ENCODE results near the gene C5orf15.
"Not testable (repeated sequence)": the region's sequence is repeated elsewhere in the genome, so short reads cannot be mapped to it uniquely, and the experiment has no call there.

The C5orf15 gene

DNA sequence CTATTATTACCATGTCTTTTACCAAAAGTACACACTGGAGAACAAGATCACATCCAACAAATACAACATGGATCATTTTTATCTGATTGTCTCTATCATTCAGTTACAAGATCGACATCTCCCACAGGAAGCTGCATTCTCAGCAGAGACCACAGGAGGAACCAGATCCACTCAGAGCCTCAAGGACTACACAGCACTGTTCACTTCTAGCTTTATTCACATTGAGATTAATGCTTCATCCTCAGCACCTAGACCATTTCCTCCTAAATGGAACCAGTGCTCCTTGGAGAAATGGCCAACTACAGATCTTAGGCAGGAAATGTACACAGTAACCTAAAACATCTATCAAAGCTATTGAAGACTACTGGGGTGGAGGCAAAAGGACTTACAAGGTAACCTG is 13.3 kb upstream of the C5orf15 start:
- H3K9me3 Mint-ChIP-seq: no peaks in the 10 kb centered on the region
- H3K4me1 Mint-ChIP-seq (ENCODE audit: low read depth): peaks cover 21% of the 10 kb centered on the region
- intact Hi-C loops (cut with micrococcal nuclease): no loop called here
- H3K4me3 Mint-ChIP-seq: no peak overlapping the region
- no peak overlapping the region for H3K27ac Mint-ChIP-seq
- peaks cover 85% of the 10 kb centered on the region for H3K36me3 Mint-ChIP-seq (ENCODE audit: low read depth)
- no peaks in the 10 kb centered on the region for H3K27me3 Mint-ChIP-seq

DNA sequence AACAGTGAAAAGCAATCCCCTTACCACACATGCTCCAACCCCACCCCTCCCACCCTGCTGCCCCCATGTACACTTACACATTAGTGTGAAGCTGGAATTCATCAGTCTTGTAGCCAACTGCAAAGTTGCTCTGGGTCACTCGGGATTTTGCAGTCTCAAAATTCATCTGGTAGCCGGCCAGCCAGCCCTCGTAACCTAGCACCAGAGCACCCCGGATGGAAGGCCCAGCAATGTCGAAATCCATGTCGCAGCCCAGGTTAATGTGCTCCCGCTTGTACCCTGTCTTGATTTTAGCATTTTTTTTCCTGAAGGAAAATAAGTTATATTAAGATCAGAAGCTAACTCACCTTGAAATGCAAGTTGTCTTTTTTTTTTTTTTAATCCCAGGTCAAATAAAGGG is 12.2 kb upstream of the C5orf15 start:
- peaks cover 23% of the 10 kb centered on the region for H3K4me1 Mint-ChIP-seq (ENCODE audit: low read depth)
- no peak overlapping the region for H3K27ac Mint-ChIP-seq
- no peak overlapping the region for H3K4me3 Mint-ChIP-seq
- no peaks in the 10 kb centered on the region for H3K9me3 Mint-ChIP-seq
- H3K36me3 Mint-ChIP-seq (ENCODE audit: low read depth): peaks cover 85% of the 10 kb centered on the region
- intact Hi-C loops (cut with micrococcal nuclease): no loop called here
- no peaks in the 10 kb centered on the region for H3K27me3 Mint-ChIP-seq

DNA sequence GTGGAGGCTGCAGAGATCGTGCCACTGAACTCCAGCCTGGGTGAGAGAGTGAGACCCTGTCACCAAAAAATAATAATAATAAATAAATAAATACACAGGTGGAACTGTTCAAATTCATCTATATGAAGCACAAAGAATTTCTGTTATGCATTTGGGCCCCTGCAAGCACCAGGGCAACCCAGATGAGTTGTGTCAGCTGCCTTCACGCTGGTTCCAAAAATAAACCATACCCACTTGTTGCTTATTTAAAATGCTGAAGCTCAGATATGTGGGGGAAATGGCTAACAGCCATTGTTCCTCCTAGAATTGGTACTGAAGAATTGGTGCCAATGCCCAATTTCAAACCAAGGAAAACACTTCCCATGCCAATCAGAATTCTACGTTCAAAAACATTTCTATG is 10.5 kb upstream of the C5orf15 start:
- H3K4me1 Mint-ChIP-seq (ENCODE audit: low read depth): peaks cover 23% of the 10 kb centered on the region
- intact Hi-C loops (cut with micrococcal nuclease): no loop called here
- no peak overlapping the region for H3K4me3 Mint-ChIP-seq
- peaks cover 85% of the 10 kb centered on the region for H3K36me3 Mint-ChIP-seq (ENCODE audit: low read depth)
- H3K27ac Mint-ChIP-seq: no peak overlapping the region
- no peaks in the 10 kb centered on the region for H3K27me3 Mint-ChIP-seq
- H3K9me3 Mint-ChIP-seq: no peaks in the 10 kb centered on the region

DNA sequence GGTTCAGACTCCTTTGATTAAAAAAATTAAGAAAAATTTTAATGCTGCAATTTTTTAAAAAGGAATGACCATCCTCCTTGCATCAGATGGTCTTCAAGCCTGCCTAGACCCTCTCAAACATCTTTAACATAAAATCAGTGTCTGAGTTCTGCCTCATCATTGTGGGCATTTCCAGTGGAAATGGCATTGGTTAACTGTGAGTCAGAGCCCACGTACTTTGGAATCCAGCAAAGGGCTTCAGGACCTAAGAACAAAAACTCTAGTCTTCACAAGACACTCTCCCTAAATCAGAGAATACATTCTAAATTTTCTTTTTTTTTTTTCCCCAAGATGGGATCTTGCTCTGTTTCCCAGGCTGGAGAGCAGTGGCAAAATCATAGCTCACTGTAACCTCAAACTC is 9.4 kb upstream of the C5orf15 start:
- H3K36me3 Mint-ChIP-seq (ENCODE audit: low read depth): peaks cover 85% of the 10 kb centered on the region
- peak overlapping the region; percentile 82 for H3K27ac Mint-ChIP-seq
- H3K4me3 Mint-ChIP-seq: no peak overlapping the region
- intact Hi-C loops (cut with micrococcal nuclease): no loop called here
- H3K27me3 Mint-ChIP-seq: no peaks in the 10 kb centered on the region
- peaks cover 23% of the 10 kb centered on the region for H3K4me1 Mint-ChIP-seq (ENCODE audit: low read depth)
- no peaks in the 10 kb centered on the region for H3K9me3 Mint-ChIP-seq

DNA sequence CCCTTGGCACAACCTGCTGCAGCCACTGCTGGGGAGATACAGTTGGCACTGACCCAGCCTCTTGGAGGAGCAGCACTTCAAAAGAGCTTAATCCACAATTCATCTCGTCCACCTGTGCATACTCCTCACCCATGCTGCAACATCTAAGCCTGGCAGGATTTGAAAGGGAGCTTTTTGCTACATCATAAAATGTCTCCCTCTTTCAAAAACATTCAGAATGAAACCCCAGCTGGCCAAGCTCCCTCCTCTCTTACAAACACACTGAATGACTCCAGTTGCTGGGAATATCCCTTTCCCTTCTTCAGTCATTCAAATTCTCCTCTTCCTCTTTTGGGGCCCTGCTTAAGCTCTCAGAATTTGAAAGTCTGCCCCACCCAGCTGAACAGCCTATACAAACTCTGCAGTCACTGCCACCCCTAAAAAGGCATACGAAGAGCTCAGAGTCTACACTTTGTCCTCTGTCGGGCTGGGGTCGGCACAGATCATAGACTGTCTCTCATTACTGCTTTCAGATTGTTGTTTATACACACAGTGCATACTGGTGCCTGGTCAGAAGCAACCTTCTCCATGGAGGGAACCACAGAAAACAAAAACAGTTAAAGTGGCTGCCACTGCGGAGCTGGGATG is 8.8 kb upstream of the C5orf15 start:
- Mint-ChIP-seq H3K4me1 (ENCODE audit: low read depth) (peaks cover 23% of the 10 kb centered on the region), H3K27ac (peak overlapping the region; percentile 82), H3K4me3 (peak overlapping the region; percentile 6), H3K36me3 (ENCODE audit: low read depth) (peaks cover 85% of the 10 kb centered on the region), H3K27me3 (no peaks in the 10 kb centered on the region), H3K9me3 (no peaks in the 10 kb centered on the region)
- intact Hi-C loops (cut with micrococcal nuclease): no loop called here

DNA sequence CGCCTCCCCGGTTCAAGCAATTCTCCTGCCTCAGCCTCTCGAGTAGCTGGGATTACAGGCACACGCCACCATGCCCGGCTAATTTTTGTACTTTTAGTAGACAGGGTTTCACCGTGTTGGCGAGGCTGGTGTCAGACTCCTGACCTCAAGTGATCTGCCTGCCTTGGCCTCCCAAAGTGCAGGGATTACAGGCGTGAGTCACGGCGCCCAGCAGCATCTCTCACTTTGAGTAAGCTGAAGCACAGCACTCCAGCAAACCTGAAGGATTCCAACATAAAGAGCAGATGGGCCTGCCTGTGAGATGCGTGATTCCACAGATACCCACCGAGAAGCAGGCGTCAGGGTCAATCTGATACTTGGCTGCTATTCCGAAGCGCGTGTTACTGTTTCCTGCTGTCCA is 7.1 kb upstream of the C5orf15 start:
- Mint-ChIP-seq H3K27ac (peak overlapping the region; percentile 82), H3K36me3 (ENCODE audit: low read depth) (peaks cover 81% of the 10 kb centered on the region), H3K4me1 (ENCODE audit: low read depth) (peaks cover 23% of the 10 kb centered on the region)
- H3K27me3 Mint-ChIP-seq; H3K9me3 Mint-ChIP-seq; H3K4me3 Mint-ChIP-seq; intact Hi-C loops (cut with micrococcal nuclease): not testable (repeated sequence)

DNA sequence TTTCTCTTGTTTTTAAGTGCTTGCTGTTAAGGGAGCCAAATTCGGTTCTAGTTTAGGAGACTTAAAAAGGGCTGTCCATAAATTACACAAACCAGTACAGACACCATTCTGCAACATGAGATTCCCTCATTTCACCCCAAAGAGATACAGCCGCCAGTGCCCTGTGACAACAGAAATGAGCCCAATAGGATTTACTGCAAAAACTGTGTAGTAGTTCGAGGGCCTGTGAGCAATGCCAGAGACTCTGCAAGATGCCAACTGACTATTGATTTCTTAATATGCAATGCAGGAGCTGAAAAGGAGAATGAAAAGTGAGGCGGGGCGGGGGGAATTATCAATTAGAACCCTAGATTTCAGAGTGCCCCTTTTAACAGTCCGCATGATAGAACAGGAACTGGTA is 5.7 kb upstream of the C5orf15 start:
- no peaks in the 10 kb centered on the region for H3K27me3 Mint-ChIP-seq
- H3K27ac Mint-ChIP-seq: no peak overlapping the region
- peaks cover 29% of the 10 kb centered on the region for H3K4me1 Mint-ChIP-seq (ENCODE audit: low read depth)
- H3K4me3 Mint-ChIP-seq: no peak overlapping the region
- H3K36me3 Mint-ChIP-seq (ENCODE audit: low read depth): peaks cover 68% of the 10 kb centered on the region
- intact Hi-C loops (cut with micrococcal nuclease): no loop called here
- no peaks in the 10 kb centered on the region for H3K9me3 Mint-ChIP-seq

DNA sequence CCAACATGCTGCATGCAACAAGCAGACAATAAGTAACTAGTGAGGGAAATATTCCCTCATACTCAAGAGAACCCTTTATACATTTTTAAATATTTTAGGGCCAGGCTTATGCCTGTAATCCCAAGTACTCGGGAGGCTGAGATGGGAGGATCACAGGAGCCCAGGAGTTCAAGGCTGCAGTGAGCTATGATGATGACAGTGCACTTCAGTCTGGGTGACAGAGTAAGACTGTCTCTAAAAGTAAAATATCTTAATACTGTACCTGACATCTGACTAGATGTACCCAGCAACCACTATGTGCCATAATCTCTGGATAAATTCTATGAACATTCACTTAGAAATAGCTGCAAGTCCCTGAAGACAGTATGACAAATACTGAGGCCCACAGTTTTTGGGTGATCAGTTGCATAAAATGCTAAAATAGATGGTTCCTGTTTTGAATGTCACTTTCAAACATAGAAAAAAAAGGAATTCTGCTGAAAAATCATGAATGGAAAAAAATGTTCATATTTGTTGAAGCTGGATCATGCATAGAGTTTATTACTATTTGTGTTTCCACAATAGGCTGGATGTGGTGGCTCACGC is 2.0 kb upstream of the C5orf15 start:
- peaks cover 21% of the 10 kb centered on the region for H3K4me1 Mint-ChIP-seq (ENCODE audit: low read depth)
- peak overlapping the region; percentile 97 for H3K27ac Mint-ChIP-seq
- intact Hi-C loops (cut with micrococcal nuclease): no loop called here
- no peak overlapping the region for H3K4me3 Mint-ChIP-seq
- no peaks in the 10 kb centered on the region for H3K27me3 Mint-ChIP-seq
- H3K9me3 Mint-ChIP-seq: no peaks in the 10 kb centered on the region
- H3K36me3 Mint-ChIP-seq (ENCODE audit: low read depth): peaks cover 58% of the 10 kb centered on the region

DNA sequence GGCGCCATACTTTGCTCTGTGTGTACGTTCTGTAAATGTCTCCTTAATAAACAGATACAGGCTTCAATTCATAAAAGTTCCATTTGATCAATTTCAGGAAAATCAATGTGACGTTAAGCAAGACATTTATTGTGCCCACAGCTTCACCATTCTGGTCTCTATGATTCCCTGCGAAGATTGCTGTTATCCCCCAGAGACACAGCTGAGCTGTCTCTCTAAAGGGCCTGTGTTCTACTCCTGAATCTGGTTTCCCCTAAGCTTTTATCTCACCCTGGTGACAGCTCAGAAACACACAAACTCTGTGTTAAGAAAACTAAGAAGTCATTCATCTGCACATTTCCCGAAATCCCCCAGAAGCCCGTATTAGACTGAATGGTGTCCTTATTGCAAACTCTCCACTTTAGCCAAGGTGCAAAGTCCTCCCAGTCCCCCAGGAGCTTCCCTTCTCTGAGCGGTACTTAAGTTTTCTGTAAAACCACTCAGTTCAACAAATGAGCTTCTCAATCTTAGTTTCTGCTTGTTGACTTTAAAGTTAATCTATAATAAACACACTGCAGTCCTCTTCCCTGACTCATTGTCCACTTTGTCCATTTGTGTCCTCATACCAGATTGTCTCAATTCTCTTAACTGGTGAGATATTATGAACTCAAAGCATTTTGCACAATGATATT is 1.4 kb upstream of the C5orf15 start:
- intact Hi-C loops (cut with micrococcal nuclease): no loop called here
- H3K36me3 Mint-ChIP-seq (ENCODE audit: low read depth): peaks cover 51% of the 10 kb centered on the region
- no peaks in the 10 kb centered on the region for H3K27me3 Mint-ChIP-seq
- no peaks in the 10 kb centered on the region for H3K9me3 Mint-ChIP-seq
- peak overlapping the region; percentile 90 for H3K4me3 Mint-ChIP-seq
- peaks cover 26% of the 10 kb centered on the region for H3K4me1 Mint-ChIP-seq (ENCODE audit: low read depth)
- H3K27ac Mint-ChIP-seq: peak overlapping the region; percentile 97

DNA sequence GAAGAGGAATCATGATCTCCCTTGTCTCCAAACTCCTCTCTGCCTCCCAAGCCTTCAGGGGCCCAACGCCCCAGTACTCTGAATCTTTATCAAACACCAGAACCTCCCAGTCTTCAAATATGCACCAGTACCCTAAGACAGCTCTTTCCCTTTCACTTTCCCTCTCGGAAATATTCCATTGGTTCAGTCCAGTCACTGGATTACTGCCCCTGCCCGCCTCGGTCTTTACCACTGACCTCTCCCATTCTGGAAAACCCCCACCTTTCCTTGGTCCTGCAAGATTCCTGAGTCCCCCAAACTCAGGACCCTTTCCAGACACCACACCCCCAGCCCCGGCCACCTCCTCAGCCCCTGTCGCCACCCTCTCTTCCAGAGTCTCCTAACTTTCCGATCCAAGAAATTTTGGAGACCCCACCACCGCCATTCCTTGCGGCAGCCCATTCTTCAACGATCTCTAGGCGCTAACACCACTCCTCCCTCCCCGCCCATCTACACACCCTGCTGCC is 674 bp downstream of the C5orf15 start:
- intact Hi-C loops (cut with micrococcal nuclease): loop anchor here (1.0 kb wide), 1 partner anchor 37 kb away; the partner anchor contains the start of gene VDAC1
- peak overlapping the region; percentile 97 for H3K27ac Mint-ChIP-seq
- no peaks in the 10 kb centered on the region for H3K9me3 Mint-ChIP-seq
- H3K4me3 Mint-ChIP-seq: peak overlapping the region; percentile 90
- H3K4me1 Mint-ChIP-seq (ENCODE audit: low read depth): peaks cover 35% of the 10 kb centered on the region
- H3K36me3 Mint-ChIP-seq (ENCODE audit: low read depth): peaks cover 31% of the 10 kb centered on the region
- no peaks in the 10 kb centered on the region for H3K27me3 Mint-ChIP-seq

DNA sequence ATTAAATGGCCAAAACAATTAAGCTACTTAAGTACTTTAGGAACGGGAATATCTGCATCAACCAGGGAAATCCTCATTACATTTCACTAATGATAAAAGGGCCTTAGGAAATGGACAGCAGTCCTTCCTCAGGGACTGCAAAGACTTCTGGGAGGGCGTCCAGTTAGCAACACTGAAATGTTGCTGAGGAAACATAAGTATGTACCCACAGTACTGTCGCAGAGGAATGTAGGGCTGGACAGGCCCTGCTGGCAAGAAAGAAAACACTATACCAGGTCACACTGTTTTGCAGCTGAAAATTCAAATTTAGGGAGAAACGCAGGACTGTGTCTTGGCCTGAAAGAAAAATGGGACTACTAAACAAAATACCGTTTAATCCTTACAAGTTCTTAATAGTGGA is 1.3 kb downstream of the C5orf15 start:
- Mint-ChIP-seq H3K36me3 (ENCODE audit: low read depth) (peaks cover 25% of the 10 kb centered on the region), H3K27ac (peak overlapping the region; percentile 97), H3K4me1 (ENCODE audit: low read depth) (peaks cover 41% of the 10 kb centered on the region), H3K4me3 (no peak overlapping the region), H3K27me3 (no peaks in the 10 kb centered on the region), H3K9me3 (no peaks in the 10 kb centered on the region)
- intact Hi-C loops (cut with micrococcal nuclease): no loop called here

DNA sequence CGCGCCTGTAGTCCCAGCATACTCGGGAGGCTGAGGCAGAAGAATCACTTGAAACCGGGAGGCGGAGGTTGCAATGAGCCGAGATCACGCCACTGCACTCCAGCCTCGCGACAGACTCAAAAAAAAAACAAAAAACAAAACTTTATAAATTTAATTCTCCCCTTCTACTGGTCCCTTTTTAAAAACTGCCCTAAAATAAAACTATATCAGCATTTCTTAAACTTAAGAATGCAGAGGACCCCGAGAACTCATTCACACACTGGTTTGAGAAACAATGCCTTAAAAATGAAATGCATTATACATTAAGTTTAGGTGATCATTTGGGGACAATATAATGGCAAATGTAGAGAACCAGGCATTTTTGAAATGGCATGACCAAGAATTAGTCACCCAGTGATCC is 2.3 kb downstream of the C5orf15 start:
- no peak overlapping the region for H3K4me3 Mint-ChIP-seq
- intact Hi-C loops (cut with micrococcal nuclease): no loop called here
- peaks cover 43% of the 10 kb centered on the region for H3K4me1 Mint-ChIP-seq (ENCODE audit: low read depth)
- no peak overlapping the region for H3K27ac Mint-ChIP-seq
- H3K27me3 Mint-ChIP-seq: no peaks in the 10 kb centered on the region
- no peaks in the 10 kb centered on the region for H3K9me3 Mint-ChIP-seq
- peaks cover 14% of the 10 kb centered on the region for H3K36me3 Mint-ChIP-seq (ENCODE audit: low read depth)

DNA sequence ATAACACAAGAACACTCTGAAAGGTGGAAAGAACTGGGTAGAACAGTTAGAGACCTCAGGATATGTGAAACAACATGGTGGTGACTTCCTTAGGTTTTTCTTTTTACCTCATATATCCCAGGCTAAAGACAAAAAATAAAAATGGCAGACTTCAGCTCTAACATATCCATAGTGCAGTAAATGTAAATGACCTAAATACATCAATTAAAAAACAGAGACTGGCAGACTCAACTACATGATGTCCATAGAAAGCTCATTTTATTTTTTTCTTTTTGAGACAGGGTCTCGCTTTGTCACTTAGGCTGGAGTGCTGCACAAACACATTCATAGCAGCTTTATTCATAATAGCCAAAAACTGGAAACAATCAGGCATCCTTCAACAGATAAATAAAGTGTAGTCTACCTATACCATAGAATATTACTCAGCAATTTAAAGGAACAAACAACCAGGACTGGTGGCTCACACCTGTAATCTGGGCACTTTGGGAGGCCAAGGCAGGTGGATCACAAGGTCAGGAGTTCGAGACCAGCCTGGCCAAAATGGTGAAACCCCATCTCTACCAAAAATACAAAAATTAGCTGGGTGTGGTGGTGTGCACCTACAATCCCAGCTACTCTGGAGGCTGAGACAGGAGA is 4.8 kb downstream of the C5orf15 start:
- no peak overlapping the region for H3K4me3 Mint-ChIP-seq
- no peaks in the 10 kb centered on the region for H3K9me3 Mint-ChIP-seq
- no peaks in the 10 kb centered on the region for H3K27me3 Mint-ChIP-seq
- H3K36me3 Mint-ChIP-seq (ENCODE audit: low read depth): peaks cover 26% of the 10 kb centered on the region
- peaks cover 44% of the 10 kb centered on the region for H3K4me1 Mint-ChIP-seq (ENCODE audit: low read depth)
- intact Hi-C loops (cut with micrococcal nuclease): no loop called here
- no peak overlapping the region for H3K27ac Mint-ChIP-seq

DNA sequence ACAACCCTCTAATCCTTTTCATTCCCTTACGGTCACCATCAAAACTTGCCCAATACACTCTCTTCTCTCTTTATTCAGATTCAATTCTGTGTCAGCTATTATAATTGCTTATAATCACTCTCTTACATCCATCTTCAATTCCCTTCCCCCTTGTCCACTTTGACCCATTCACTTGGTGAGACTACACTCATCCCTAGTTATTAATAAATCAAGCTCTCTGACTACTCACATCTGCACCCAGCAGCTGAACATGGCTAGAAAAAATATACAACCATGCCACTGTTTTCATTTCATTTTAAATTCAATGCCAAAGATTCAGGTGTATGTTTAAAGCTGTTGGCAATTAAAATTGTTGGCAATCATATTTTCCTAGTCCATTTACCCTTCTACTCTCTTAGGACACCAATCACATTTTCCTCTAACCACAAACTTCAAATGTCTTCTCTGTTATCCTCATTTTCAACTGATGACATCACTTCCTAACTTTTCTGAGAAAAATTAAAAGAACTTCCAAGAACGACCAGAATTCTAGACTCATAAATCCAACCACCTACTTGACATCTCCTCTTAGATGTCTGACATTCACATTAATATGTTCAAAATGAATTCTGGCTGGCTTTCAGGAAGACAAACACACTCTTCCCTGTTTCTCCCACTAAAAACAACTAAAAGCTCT is 5.5 kb downstream of the C5orf15 start:
- intact Hi-C loops (cut with micrococcal nuclease): no loop called here
- Mint-ChIP-seq H3K27ac (peak overlapping the region; percentile 3), H3K4me3 (no peak overlapping the region), H3K9me3 (no peaks in the 10 kb centered on the region), H3K36me3 (ENCODE audit: low read depth) (peaks cover 20% of the 10 kb centered on the region), H3K27me3 (no peaks in the 10 kb centered on the region), H3K4me1 (ENCODE audit: low read depth) (peaks cover 39% of the 10 kb centered on the region)

All from dendritic cell treated with granulocyte-macrophage colony-stimulating factor and Interleukin-4, amounts not matched to agents 40 ng/mL and 50 ng/mL, for 4 days (primary cell).